Activated CD8-positive, alpha-beta memory T cell treated with anti-CD3 and anti-CD28 coated beads for 1 hour (primary cell): ENCODE data around the gene RP9.
"Not testable (repeated sequence)": the region's sequence is repeated elsewhere in the genome, so short reads cannot be mapped to it uniquely, and the experiment has no call there.

Experiments
- DNase-seq, 2 donors: peaks; one replicate each; pipeline ENCODE4 v3.0.0-alpha.2; 2020; ENCODE audit warnings: low read depth in 1 of 2; ENCODE audit errors: extremely low read depth in 1 of 2

Gene RP9

GRCh38 chr7:33107136-33108066 lies 1.8 kb downstream of the RP9 start:
- DNase-seq: no peak

GRCh38 chr7:33101906-33102305 lies 7.3 kb downstream of the RP9 start:
- DNase-seq: no peak

DNA sequence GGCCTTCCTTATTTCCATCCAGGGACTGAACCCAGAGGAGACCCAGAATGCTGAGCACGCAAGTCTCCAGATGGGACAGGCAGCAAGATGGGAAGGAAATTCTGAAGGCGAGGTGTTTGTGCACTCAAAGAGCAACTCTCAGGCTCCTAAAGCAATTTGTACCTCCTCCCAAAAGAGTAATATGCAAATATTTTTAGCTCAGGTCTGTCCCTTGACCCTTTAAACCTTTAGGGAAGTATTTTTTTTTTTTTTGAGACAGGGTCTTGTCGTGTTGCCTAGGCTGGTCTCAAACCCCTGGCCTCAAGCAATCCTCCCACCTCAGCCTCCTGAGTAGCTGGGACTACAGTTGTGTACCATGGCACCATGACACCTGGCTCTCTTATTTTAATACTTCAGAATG lies 8.4 kb downstream of the RP9 start:
- no peak for DNase-seq

GRCh38 chr7:33099154-33099940 lies 9.9 kb downstream of the RP9 start:
- DNase-seq: no peak

DNA sequence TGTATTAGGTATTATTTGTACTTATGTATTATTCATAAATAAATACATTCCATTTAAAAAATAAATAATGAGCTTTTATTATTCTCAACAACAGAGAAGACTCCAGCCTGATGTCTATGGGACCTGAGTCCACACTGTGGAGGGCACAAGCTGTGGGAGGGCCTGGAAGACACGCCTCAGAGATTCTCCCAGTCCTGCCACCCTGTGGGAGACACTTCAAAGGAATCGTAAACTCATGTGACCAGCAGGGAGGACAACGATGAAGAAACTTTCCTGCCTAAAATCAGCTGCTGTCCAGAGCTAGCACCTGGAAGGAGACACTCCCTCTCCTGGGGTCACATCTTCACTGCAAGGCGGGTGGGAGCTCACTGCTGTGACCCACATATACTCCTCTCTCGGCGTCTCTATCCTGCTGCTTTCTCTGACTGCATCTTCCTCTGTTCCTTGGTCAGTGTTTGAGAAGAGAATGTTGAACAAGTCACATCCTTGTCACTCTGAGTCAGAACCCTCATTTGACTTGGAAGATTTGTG lies 14.4 kb downstream of the RP9 start:
- not testable (repeated sequence) for DNase-seq

GRCh38 chr7:33093266-33093665 lies 15.9 kb downstream of the RP9 start:
- DNase-seq: no peak

DNA sequence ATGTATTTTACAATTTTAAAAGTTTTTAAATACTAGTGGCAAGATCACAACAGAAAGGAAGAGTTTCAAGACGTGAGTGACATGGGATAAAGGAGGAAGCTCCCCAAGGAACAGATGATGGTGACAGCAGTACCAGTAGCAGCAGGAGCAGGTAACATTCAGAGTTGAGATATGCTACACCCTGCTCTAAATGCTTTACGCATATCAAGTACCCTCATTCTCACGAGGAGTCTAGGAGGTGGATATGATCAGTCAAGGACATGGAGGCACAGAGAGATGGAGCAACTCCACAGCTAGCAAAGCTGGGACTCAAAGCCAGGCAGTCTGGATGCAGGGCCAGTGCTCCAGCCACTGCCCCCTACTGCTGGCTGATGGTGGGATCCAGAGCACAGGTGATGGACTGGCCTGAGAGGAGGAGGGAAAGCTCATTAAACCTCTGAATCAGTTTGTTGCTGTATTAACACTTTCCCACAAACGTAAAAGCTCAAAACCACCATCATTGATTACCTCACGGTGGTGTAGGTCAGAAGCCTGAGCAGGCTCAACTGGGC lies 17.5 kb downstream of the RP9 start:
- no peak for DNase-seq

DNA sequence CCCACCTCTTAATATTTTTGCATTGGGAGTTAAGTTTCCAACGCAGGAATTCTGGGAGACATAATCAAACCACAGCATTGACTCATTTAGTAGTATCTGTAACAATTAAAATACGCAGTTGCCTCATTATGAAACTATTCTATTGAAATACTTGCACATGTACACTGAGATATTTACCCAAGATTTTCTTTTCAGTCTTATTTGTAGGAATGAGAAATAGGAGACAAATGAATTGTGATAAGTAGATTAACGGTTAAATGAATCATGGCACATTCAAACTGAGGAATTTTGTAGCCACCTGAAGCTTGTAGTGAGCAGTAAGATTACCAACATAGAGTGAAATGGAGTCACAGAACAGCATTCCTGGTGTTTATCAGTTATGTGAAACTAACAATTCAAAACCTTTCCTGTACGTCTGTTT lies 18.1 kb downstream of the RP9 start:
- DNase-seq: no peak

GRCh38 chr7:33089142-33089541 lies 20.1 kb downstream of the RP9 start:
- DNase-seq: no peak

DNA sequence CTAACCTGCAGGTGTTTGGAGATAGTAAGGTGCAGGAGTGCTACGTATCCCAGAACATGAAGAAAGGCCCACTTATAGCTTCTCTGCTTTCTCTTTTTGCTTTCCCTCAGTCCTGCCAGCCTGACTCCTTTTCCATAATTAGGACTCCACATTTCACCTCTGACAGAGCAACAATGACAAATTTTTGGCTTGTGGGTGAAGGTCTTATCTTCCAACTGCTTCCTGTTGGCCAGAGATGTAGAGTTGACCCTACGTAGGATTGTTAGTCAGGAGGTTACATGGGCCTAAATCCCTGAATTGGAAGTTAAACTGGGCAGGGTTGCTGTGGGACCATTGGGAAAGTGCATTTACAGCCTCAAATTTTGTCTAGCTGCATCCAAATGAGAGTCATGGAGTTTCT lies 21.3 kb downstream of the RP9 start:
- no peak for DNase-seq

GRCh38 chr7:33087356-33087755 lies 21.8 kb downstream of the RP9 start:
- no peak for DNase-seq

- no peak for DNase-seq
Measured at GRCh38 chr7:33079763-33080690, 29.2 kb downstream of the RP9 start.

GRCh38 chr7:33079096-33079495 lies 30.1 kb downstream of the RP9 start:
- no peak for DNase-seq

GRCh38 chr7:33076737-33077136 lies 32.5 kb downstream of the RP9 start:
- no peak for DNase-seq

- no peak for DNase-seq
Measured at GRCh38 chr7:33075818-33076518, 33.2 kb downstream of the RP9 start.

GRCh38 chr7:33073243-33073642 lies 36.0 kb downstream of the RP9 start:
- DNase-seq: no peak

GRCh38 chr7:33072471-33072870 lies 36.7 kb downstream of the RP9 start:
- DNase-seq: no peak

- DNase-seq: no peak
Measured at GRCh38 chr7:33070831-33071230, 38.4 kb downstream of the RP9 start.

DNA sequence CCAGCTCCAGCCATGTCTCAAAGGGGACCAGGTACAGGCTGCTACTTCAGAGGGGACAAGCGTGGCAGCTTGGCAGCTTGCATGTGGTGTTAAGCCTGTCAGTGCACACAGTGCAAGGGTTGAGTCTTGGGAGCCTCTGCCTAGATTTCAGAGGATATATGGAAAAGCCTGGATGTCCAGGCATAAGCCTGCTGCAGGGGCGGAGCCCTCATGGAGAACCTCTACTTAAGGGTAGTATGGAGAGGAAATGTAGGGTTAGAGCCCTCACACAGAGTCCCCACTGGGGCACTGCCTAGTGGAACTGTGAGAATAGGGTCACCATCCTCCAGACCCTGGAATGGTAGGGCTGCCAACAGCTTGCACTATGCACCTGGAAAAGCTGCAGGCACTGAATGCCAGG lies 38.9 kb downstream of the RP9 start:
- DNase-seq: no peak

DNA sequence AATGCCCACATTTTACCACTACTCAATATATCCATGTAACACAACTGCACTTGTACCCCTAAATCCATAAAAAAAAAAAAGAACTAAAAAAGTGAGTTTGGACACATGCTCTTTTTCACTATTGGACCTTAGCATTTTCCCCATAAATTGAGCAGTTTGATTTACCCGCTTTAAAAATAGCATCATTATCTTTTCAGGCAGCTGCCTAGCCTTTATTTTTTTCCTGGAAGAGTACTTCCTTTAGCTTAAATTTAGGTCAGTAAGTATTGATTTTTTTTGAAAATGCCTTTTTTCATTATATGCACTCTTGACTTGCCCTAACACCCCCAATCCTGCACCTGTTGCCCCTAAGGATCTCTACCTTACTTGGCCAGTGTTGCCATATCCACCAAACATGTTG lies 41.3 kb downstream of the RP9 start:
- no peak for DNase-seq
